GM13977 (cell line): ENCODE data around the gene ACSM4.
"Not testable (repeated sequence)": the region's sequence is repeated elsewhere in the genome, so short reads cannot be mapped to it uniquely, and the experiment has no call there.

Experiments used
- DNase-seq: peaks from one replicate; pipeline ENCODE4 v3.0.0; 2012; ENCODE audit warnings: low spot score
- in situ Hi-C: fragments of 300-500 bp; cut with MboI; formaldehyde crosslinking; loops from one replicate; pipeline ENCODE4 v1.12.0; 2022; ENCODE audit warnings: low sequenced_read_pairs, low pct_unique_long_range_greater_than_20kb, mixed read lengths, inconsistent platforms; ENCODE audit not compliant: unreplicated experiment
- TF ChIP-seq, protein P1 (sequence below): IDR thresholded peaks from 2 replicates; pipeline ENCODE4 v1.5.1; 2012; ENCODE audit warnings: mild to moderate bottlenecking, control low read depth; ENCODE audit not compliant: insufficient read depth; ENCODE audit errors: extremely low read depth, missing control alignments

Gene ACSM4

DNA sequence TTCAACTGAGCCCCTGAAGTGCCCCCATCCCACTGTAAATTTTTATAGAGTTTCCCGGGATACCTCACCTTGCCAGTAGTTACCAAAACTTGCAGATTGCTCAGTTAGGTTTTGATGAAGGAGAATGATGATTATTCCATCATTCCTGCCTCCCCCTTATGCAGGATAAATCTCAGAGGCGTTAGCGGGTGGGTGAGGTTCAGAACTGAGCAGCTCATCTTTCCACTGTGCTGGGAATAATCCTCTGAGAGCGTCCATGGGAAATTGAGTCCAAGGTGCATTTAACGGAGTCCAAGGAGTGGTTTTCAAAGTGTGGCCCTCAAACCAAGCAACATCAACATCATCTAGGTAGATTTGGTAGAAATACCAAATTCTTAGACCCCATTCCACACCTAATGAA lies 18.7 kb downstream of the ACSM4 start:
- TF ChIP-seq, protein P1, sequence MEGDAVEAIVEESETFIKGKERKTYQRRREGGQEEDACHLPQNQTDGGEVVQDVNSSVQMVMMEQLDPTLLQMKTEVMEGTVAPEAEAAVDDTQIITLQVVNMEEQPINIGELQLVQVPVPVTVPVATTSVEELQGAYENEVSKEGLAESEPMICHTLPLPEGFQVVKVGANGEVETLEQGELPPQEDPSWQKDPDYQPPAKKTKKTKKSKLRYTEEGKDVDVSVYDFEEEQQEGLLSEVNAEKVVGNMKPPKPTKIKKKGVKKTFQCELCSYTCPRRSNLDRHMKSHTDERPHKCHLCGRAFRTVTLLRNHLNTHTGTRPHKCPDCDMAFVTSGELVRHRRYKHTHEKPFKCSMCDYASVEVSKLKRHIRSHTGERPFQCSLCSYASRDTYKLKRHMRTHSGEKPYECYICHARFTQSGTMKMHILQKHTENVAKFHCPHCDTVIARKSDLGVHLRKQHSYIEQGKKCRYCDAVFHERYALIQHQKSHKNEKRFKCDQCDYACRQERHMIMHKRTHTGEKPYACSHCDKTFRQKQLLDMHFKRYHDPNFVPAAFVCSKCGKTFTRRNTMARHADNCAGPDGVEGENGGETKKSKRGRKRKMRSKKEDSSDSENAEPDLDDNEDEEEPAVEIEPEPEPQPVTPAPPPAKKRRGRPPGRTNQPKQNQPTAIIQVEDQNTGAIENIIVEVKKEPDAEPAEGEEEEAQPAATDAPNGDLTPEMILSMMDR, result no peak
- no peak for DNase-seq
- in situ Hi-C loops, result no loop called here

DNA sequence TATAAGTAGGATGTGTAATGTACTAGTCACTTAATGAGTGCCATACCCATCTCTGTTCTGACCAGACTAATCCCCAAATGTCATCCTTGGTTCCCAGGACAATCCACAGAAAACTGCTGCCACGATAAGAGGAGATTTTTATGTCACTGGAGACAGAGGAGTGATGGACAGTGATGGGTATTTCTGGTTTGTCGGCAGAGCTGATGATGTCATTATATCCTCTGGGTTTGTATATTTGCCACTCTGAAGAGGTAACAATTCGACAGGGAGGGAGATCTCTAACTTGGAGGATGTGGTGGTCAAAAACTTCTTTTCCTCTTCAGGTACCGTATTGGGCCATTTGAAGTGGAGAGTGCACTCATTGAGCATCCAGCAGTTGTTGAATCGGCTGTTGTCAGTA lies 20.3 kb downstream of the ACSM4 start:
- no peak for DNase-seq
- in situ Hi-C loops, result no loop called here
- TF ChIP-seq, protein P1, result no peak

DNA sequence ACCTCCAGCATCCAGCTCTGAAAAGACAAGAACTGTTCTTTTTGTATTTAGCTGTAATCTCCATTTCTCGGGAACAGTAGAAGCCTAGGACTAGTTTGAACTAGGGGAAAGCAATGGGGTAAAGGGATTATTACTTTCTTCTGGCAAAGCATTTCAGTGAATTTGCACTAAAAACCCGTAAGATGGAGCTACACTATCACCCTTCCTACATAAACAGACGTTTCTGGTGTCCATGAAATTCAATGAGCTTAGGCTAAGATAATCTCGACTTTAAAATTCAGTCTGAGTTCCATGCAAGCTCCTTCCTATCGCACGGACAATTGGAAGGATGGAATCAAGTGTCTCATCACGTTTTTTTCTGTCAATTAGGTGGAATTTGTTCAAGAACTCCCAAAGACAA lies 24.0 kb downstream of the ACSM4 start:
- TF ChIP-seq, protein P1, result no peak
- in situ Hi-C loops, result no loop called here
- no peak for DNase-seq

DNA sequence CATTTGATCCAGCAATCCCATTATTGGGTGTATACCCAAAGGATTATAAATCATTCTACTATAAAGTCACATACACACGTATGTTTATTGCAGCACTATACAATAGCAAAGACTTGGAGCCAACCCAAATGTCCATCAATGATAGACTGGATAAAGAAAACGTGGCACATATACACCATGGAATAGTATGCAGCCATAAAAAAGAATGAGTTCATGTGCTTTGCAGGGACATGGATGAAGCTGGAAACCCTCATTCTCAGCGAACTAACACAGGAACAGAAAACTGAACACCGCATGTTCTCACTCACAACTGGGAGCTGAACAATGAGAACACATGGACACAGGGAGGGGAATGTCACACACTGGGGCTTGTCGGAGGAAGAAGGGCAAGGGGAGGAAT lies 33.9 kb downstream of the ACSM4 start:
- in situ Hi-C loops, DNase-seq: not testable (repeated sequence)

DNA sequence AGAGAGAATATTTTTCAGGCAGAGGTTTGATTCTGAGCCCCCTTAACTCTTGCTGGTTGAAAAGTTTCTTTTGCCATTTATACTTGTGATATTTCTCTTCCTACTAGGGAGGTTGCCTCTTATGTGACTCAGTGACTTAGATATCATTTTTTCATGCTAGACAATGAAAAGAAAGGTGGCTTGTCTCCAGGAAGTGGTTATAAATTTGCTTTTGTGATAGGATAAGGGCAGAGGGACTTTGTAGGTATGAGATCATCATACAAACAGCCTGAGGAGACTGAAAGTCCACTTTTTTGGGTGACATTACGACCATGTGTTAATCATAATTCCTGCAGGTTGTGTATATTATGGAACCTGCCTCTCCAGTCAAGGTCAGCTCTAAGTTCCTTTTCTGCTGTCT lies 35.8 kb downstream of the ACSM4 start:
- TF ChIP-seq, protein P1, result no peak
- DNase-seq, result no peak
- in situ Hi-C loops, result no loop called here

DNA sequence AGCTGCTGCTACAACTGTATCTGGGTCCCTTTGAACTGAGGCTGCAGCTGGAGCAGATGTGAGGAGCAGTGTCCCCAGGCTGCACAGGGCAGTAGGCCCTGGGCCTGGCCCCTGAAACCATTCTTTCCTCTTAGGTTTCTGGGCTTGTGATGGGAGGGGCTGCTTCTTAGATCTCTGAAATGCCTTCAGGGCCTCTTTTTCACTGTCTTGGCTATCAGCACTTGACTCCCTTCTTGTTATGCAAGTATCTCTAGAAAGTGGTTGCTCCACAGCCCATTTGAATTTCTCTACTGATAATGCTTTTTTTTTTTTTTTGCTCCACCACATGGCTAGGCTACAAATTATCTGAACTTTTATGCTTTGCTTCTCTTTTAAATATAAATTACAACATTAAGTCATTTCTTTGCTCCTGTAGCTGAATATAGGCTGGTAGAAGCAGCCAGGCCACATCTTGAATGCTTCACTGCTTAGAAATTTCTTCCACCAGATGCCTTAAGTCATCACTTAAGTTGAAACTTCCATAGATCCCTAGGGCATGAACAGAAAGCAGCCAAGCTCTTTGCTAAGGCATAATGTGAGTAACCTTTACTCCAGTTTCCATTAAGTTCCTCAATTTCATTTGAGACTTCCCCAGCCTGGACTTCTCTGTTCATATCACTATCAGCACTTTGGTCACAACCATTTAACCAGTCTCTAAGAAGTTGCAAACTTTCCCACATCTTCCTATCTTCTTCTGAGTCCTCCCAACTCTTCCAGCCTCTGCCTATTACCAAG lies 41.1 kb downstream of the ACSM4 start:
- in situ Hi-C loops, result no loop called here
- TF ChIP-seq, protein P1, result no peak
- no peak for DNase-seq

DNA sequence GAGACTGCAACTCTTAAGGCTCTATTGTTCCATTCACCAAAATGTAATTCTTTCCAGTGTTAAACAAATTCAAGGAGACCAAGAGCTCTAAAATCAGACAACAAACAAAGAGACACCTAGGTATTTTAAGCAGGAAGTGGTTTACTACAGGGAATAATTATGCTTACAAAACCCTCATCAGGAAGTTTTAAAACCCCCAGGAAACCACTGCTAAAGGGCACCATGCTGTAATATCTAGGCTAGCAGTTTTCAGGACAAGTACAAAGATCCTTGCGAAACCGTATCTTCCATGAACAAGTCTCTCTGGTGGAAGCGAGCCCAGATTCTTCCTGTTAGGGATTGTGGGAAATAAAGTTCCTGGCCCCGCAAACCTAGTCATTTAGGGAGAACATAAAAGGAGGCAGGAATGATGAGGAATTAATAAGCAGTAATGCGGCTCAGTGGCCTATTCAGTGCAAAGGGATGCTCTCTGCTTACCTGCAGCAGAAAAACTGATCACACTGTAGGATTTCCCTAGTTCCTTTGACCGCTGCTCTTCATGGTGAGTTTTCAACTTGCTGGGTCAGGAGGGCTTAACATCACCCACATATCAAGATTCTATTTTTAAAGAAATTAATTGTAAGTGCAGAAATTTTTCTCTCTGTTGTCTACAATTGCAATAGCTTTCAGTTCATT lies 42.8 kb downstream of the ACSM4 start:
- TF ChIP-seq, protein P1, result no peak
- no peak for DNase-seq
- in situ Hi-C loops, result no loop called here
